K562 (cell line): ENCODE results near the gene NEU1. TPM values are rescaled to one million over a fixed set of nuclear protein-coding genes. Genes with fewer than 3 reads are reported as not detected.
"Not testable (repeated sequence)": the region's sequence is repeated elsewhere in the genome, so short reads cannot be mapped to it uniquely, and the experiment has no call there.

Source experiments
- ATAC-seq: fragments of 200-7000 bp; cut with Tn5 transposase; 3 replicates; pipeline ENCODE4 v1.9.1; 2020; ENCODE audit warnings: moderate library complexity
- BruUV-seq: library from RNA; stranded (reverse); fragments of 400-500 nt; replicated peaks from 2 replicates; lab custom pipeline; 2021; lab: Mats Ljungman, UMichigan
- CTCF ChIA-PET: fragments of 300-600 bp; formaldehyde crosslinking; extraction: SDS; loops from one replicate; lab custom pipeline; 2021; ENCODE audit warnings: low intra/inter-chr PET ratio; lab: Yijun Ruan, JAX
- POLR2A ChIA-PET: fragments of 300-600, 350-650 bp; sonication (Branson Sonifier 250); formaldehyde crosslinking; extraction: SDS; loops from one replicate; lab custom pipeline; 2021; ENCODE audit warnings: antibody characterized with exemption, inconsistent platforms; lab: Yijun Ruan, JAX
- DNase-seq, 4 experiments: peaks; one replicate each; pipeline versions ENCODE4 v3.0.0 to v3.0.0-alpha.2; 2011 to 2018; ENCODE audit warnings: low spot score in 3 of 4, mixed read lengths in 3 of 4; ENCODE audit errors: extremely low read depth in 1 of 4
- FAIRE-seq: peaks from 2 replicates; lab custom pipeline; 2011; peaks lifted over from hg19 to GRCh38; lab: Jason Lieb, UNC
- H2AFZ ChIP-seq: 2 replicates; pipeline ENCODE4 v1.6.0; 2011; ENCODE audit warnings: low read depth, low read length, control low read depth, inconsistent platforms
- H3K27ac ChIP-seq: fragments of 200-600 bp; 3 replicates; pipeline ENCODE4 v1.8.0; 2011; ENCODE audit warnings: low read depth, mild to moderate bottlenecking, control low read depth, inconsistent platforms, low read length, moderate library complexity, mixed read lengths; ENCODE audit errors: extremely low read depth
- H3K27me3 ChIP-seq, 2 experiments: fragments of 300-600 bp in 1 of 2; 2 replicates in 1 of 2; 3 replicates in 1 of 2; pipeline versions ENCODE4 v1.6.0 to v1.8.0; 2011; ENCODE audit warnings: inconsistent platforms in 2 of 2, low read length in 2 of 2, mild to moderate bottlenecking in 1 of 2, mixed read lengths in 1 of 2, moderate library complexity in 1 of 2; ENCODE audit not compliant: control insufficient read depth in 2 of 2, insufficient read depth in 2 of 2
- H3K36me3 ChIP-seq: fragments of 300-600 bp; 3 replicates; pipeline ENCODE4 v1.8.0; 2011; ENCODE audit warnings: mild to moderate bottlenecking, low read length, inconsistent platforms; ENCODE audit not compliant: control insufficient read depth, insufficient read depth
- H3K4me1 ChIP-seq, 2 experiments: fragments of 200-600 bp in 1 of 2; replicated peaks in 1 of 2; 2 replicates in 1 of 2; 3 replicates in 1 of 2; pipeline versions ENCODE4 v1.5.1 to v1.8.0; 2011; ENCODE audit warnings: inconsistent platforms in 2 of 2, low read length in 2 of 2, mild to moderate bottlenecking in 1 of 2, mixed read lengths in 1 of 2, moderate library complexity in 1 of 2; ENCODE audit not compliant: control insufficient read depth in 2 of 2, insufficient read depth in 2 of 2
- H3K4me2 ChIP-seq: 2 replicates; pipeline ENCODE4 v1.6.1; 2011; ENCODE audit warnings: low read length, control low read depth, inconsistent platforms, mixed read lengths; ENCODE audit not compliant: insufficient read depth
- H3K4me3 ChIP-seq: fragments of 200-600 bp; sonication (generic), shearing (Covaris generic); 2 replicates; pipeline ENCODE4 v1.5.1; 2016; ENCODE audit warnings: control low read depth, inconsistent platforms
- H3K79me2 ChIP-seq: fragments of 200-600 bp; 3 replicates; pipeline ENCODE4 v1.8.0; 2011; ENCODE audit warnings: low read length, inconsistent platforms; ENCODE audit not compliant: control insufficient read depth, insufficient read depth
- H3K9ac ChIP-seq, 2 experiments: 2 replicates each; pipeline versions ENCODE4 v1.6.0 to v1.6.1; 2011; ENCODE audit warnings: low read depth in 2 of 2, low read length in 2 of 2, control low read depth in 1 of 2, inconsistent platforms in 1 of 2, mild to moderate bottlenecking in 1 of 2, mixed read lengths in 1 of 2; ENCODE audit not compliant: insufficient read depth in 1 of 2
- H3K9me1 ChIP-seq: one replicate; pipeline ENCODE4 v1.6.0; 2011; ENCODE audit warnings: inconsistent platforms, mild to moderate bottlenecking, low read length, moderate library complexity; ENCODE audit not compliant: control insufficient read depth, insufficient read depth
- H3K9me3 ChIP-seq: replicated peaks from 2 replicates; pipeline ENCODE4 v1.5.1; 2011; ENCODE audit warnings: low read depth, low read length, inconsistent platforms; ENCODE audit not compliant: control insufficient read depth, insufficient read depth
- H4K20me1 ChIP-seq: replicated peaks from 2 replicates; pipeline ENCODE4 v1.6.1; 2011; ENCODE audit warnings: low read length, inconsistent platforms, mixed read lengths; ENCODE audit not compliant: control insufficient read depth, insufficient read depth
- BCLAF1 ChIP-seq, 2 experiments: fragments of 450-650 bp in 1 of 2; IDR thresholded peaks; 2 replicates each; pipeline ENCODE4 v1.6.1; 2011 to 2017; ENCODE audit warnings: low read depth in 2 of 2, antibody characterized with exemption in 1 of 2, borderline replicate concordance in 1 of 2, low read length in 1 of 2, mild to moderate bottlenecking in 1 of 2, mixed read lengths in 1 of 2; ENCODE audit not compliant: control insufficient read depth in 1 of 2
- HBP1 ChIP-seq: fragments of 450-650 bp; formaldehyde crosslinking; IDR thresholded peaks from 2 replicates; pipeline ENCODE4 v1.4.0; 2022; ENCODE audit warnings: missing genetic modification characterization
- HEY1 ChIP-seq: fragments of 250-450 bp; sonication (Bioruptor Pico); IDR thresholded peaks from 2 replicates; pipeline ENCODE4 v1.5.0; 2020; ENCODE audit warnings: mild to moderate bottlenecking, moderate library complexity, borderline replicate concordance
- KAT7 ChIP-seq: sonication (generic); formaldehyde crosslinking; IDR thresholded peaks from 2 replicates; pipeline ENCODE4 v1.8.0; 2022; ENCODE audit warnings: missing genetic modification reagents, mild to moderate bottlenecking, borderline replicate concordance
- KLF10 ChIP-seq: fragments of 250-450 bp; sonication (Bioruptor Pico); IDR thresholded peaks from 2 replicates; pipeline ENCODE4 v1.6.1; 2021; ENCODE audit warnings: matching md5 sums
- MBD2 ChIP-seq: sonication (generic); IDR thresholded peaks from 2 replicates; pipeline ENCODE4 v1.6.1; 2016; ENCODE audit warnings: low read depth, borderline replicate concordance
- NFXL1 ChIP-seq: fragments of 450-650 bp; formaldehyde crosslinking; IDR thresholded peaks from 2 replicates; pipeline ENCODE4 v1.4.0; 2021; ENCODE audit warnings: mild to moderate bottlenecking
- PHTF2 ChIP-seq: fragments of 250-450 bp; sonication (Bioruptor Pico); IDR thresholded peaks from 2 replicates; pipeline ENCODE4 v1.5.0; 2021; ENCODE audit warnings: mild to moderate bottlenecking
- POLR2AphosphoS5 ChIP-seq: IDR thresholded peaks from 2 replicates; pipeline ENCODE4 v1.6.1; 2011; ENCODE audit warnings: mild to moderate bottlenecking, low read depth, low read length, moderate library complexity; ENCODE audit not compliant: control insufficient read depth, insufficient read depth
- SIRT6 ChIP-seq: IDR thresholded peaks from one replicate; pipeline ENCODE4 v1.6.1; 2012; ENCODE audit warnings: low read depth, mild to moderate bottlenecking, control low read depth, inconsistent platforms, low read length, moderate library complexity
- TBL1XR1 ChIP-seq, 2 experiments: IDR thresholded peaks; 2 replicates each; pipeline ENCODE4 v1.6.1; 2012; ENCODE audit warnings: improper control_type of control experiment in 2 of 2, low read length in 2 of 2, mild to moderate bottlenecking in 1 of 2
- ZBTB26 ChIP-seq: fragments of 450-650 bp; formaldehyde crosslinking; IDR thresholded peaks from 2 replicates; pipeline ENCODE4 v1.4.0; 2022; ENCODE audit warnings: missing genetic modification characterization
- ZNF253 ChIP-seq: fragments of 250-450 bp; sonication (Bioruptor Pico); conservative IDR thresholded peaks from 2 replicates; pipeline ENCODE4 v1.6.1; 2021; ENCODE audit warnings: mild to moderate bottlenecking
- ZNF445 ChIP-seq: fragments of 250-450 bp; sonication (Bioruptor Pico); IDR thresholded peaks from 2 replicates; pipeline ENCODE4 v1.4.0; 2020; ENCODE audit warnings: low read depth, mild to moderate bottlenecking, moderate library complexity
- ZNF668 ChIP-seq: fragments of 250-450 bp; sonication (Bioruptor Pico); IDR thresholded peaks from 2 replicates; pipeline ENCODE4 v1.8.0; 2022; ENCODE audit warnings: mild to moderate bottlenecking, inconsistent platforms
- ZNF77 ChIP-seq: fragments of 250-450 bp; sonication (Bioruptor Pico); IDR thresholded peaks from 2 replicates; pipeline ENCODE4 v1.5.0; 2020
- WGBS: fragments of 100-300 bp; shearing (Covaris generic); methylation state at CpG from one replicate; pipeline ENCODE4 v1.1.6; 2016; ENCODE audit warnings: low coverage, mixed read lengths; ENCODE audit not compliant: insufficient coverage; ENCODE audit errors: missing lambda C conversion rate; 5-methylcytosine and 5-hydroxymethylcytosine counted together
- in situ Hi-C: fragments of 300-500 bp; cut with MboI; formaldehyde crosslinking; loops from 4 replicates; pipeline ENCODE4 v1.15.0; 2018; ENCODE audit warnings: inconsistent platforms, mixed read lengths
- intact Hi-C: fragments of 100-400 bp; cut with micrococcal nuclease; formaldehyde crosslinking; loops from 2 replicates; pipeline ENCODE4 v1.14.2; 2022
- polyA plus RNA-seq, 8 experiments: library from polyadenylated mRNA; depleted of rRNA in 4 of 8; stranded (reverse) in 5 of 8; unstranded in 3 of 8; fragments of >200 nt; fragmentation: Nextera tagmentation in 2 of 8; fragmentation: Illumina TruSeq in 1 of 8; extraction: Ambion mirVana in 2 of 8; extraction: Trizol in 1 of 8; gene quantifications; 2 replicates each; pipeline versions ENCODE4 v1.2.1 to v1.2.3, GENCODE V29; 2011 to 2014; ENCODE audit warnings: inconsistent platforms in 1 of 8, missing spikeins in 1 of 8
- total RNA-seq, 7 experiments: library from RNA; depleted of rRNA in 6 of 7; stranded (reverse); fragments of >200 nt in 6 of 7; fragmentation: Illumina TruSeq in 2 of 7; extraction: Trizol in 2 of 7; gene quantifications; 2 replicates each; pipeline versions ENCODE4 v1.2.1 to v1.2.3, GENCODE V29; 2011 to 2021; ENCODE audit warnings: low replicate concordance in 1 of 7

The NEU1 gene
- total and polyA plus RNA-seq, 9 of the 15 experiments (the other 6 are each of a cell fraction or from before 2014, with no cell fraction given) = 14.8 to 67.8 (median 51.0) TPM

GRCh38 chr6:31839779-31840126 lies 22.9 kb downstream of the NEU1 start:
- H3K79me2 ChIP-seq = peaks cover 48% of the 10 kb centered on the region
- H3K9ac ChIP-seq, H3K27me3 ChIP-seq, H3K27ac ChIP-seq, H2AFZ ChIP-seq, FAIRE-seq, ATAC-seq, H3K9me3 ChIP-seq, H3K4me2 ChIP-seq, CTCF ChIA-PET, DNase-seq, intact Hi-C loops, in situ Hi-C loops, H3K9me1 ChIP-seq, BruUV-seq: not testable (repeated sequence)
- TF ChIP-seq ZNF253 (CRISPR knock-in tag) = 0 out of 2 replicates have a peak, but pooled peaks have one; percentile 8
- TF ChIP-seq HBP1 = peak; percentile 73; the same call in 1 of the 2 replicates
- TF ChIP-seq ZNF445 (CRISPR knock-in tag) = 0 out of 2 replicates have a peak, but pooled peaks have one; percentile 70
- 0 out of 4 replicates have a peak, but pooled peaks of 1 of the 2 experiments have one; percentile 15 for TF ChIP-seq TBL1XR1 (IDR thresholded peaks at IDR 0.05; ENCODE audit: low read length in 2 of 2)
- TF ChIP-seq ZBTB26 (CRISPR knock-in tag) = 0 out of 2 replicates have a peak, but pooled peaks have one; percentile 24
- 0 out of 2 replicates have a peak, but pooled peaks have one; percentile 4 for TF ChIP-seq HEY1 (CRISPR knock-in tag)
- peak; percentile 24 for TF ChIP-seq SIRT6
- peak; percentile 12; the same call in 1 of the 2 replicates for TF ChIP-seq POLR2AphosphoS5
- 0 out of 2 replicates have a peak, but pooled peaks have one; percentile 5 for TF ChIP-seq MBD2
- TF ChIP-seq KAT7 (CRISPR knock-in tag) = 0 out of 2 replicates have a peak, but pooled peaks have one; percentile 60
- TF ChIP-seq ZNF668 (CRISPR knock-in tag) = 0 out of 2 replicates have a peak, but pooled peaks have one; percentile 47
- TF ChIP-seq PHTF2 (CRISPR knock-in tag) = 0 out of 2 replicates have a peak, but pooled peaks have one; percentile 30
- TF ChIP-seq KLF10 (CRISPR knock-in tag) = 0 out of 2 replicates have a peak, but pooled peaks have one; percentile 4
- TF ChIP-seq NFXL1 = peak; percentile 39; the same call in 1 of the 2 replicates
- peak in 1 of 2 experiments; percentile 30; a peak in 1 of 4 replicates for TF ChIP-seq BCLAF1 (IDR thresholded peaks at IDR 0.05; ENCODE audit: borderline replicate concordance in 1 of 2, control insufficient read depth in 1 of 2, low read depth in 2 of 2, low read length in 1 of 2)
- peak; percentile 29; the same call in 1 of the 2 replicates for TF ChIP-seq ZNF77 (CRISPR knock-in tag)
- 85% methylated on average over 8 of the region's 8 CpGs for WGBS
- peaks cover 30% of the 10 kb centered on the region for H4K20me1 ChIP-seq
- H3K4me3 ChIP-seq = peak overlapping the region; percentile 85; the same call in 1 of the 2 replicates
- peaks cover 17 to 30% of the 10 kb centered on the region in 2 experiments for H3K4me1 ChIP-seq
- peaks cover 60% of the 10 kb centered on the region for H3K36me3 ChIP-seq
- POLR2A ChIA-PET = interaction anchor here (0.7 to 15.7 kb wide), 17 partner anchors 4 to 298 kb away, joined by 3 to 229 read pairs (median 5); partner anchors contain the start of genes APOM, BAG6, C6orf47 and CSNK2B
